Measurements from ENCODE around the gene ATP6V1B1. TPM values are rescaled to one million over a fixed set of nuclear protein-coding genes. Genes with fewer than 3 reads are reported as not detected.

Gene ATP6V1B1
- total and polyA plus RNA-seq, 9 of the 15 experiments (the other 6 are each of a cell fraction or from before 2014, with no cell fraction given): not detected

DNA sequence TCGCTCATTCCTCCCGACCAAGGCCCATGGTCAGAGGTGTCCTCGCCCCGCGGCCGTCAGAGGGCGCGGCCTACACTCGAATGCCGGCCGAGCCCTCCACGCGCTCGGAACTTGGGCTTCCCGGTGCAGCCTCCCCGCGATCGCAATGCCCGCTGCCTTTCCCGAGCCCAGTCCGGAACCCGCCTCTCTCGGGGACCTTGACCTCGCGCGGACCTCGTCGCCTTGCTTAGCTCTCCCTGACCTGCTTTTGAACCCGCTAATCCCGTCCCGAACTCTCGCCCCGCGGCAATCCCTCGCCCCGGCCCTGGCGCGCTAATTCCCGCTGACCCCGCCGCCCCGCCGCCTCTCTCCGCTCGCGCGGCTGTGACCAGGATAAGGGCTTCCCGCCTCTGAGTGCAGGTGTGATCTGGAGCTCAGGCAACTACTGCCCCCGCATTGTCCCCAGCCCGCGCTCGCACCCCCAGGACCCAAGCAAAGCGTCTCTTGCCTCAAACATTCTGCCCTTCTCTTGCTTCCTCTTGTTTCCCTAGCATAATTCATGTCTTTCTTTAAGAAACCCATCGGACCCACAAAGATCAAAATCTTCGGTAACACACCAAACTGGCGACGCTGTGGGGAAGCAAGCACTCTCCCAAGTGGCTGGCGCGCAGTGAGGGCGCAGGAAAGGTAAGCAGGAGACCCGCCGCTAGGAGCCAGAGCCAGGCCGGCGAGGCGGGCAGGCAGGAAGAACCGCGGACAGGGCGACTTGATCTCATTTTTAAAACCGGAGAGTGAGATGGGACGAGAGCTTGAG is 46.6 kb upstream of the ATP6V1B1 start (continued):
- no peak for TF ChIP-seq ZNF395 (CRISPR knock-in tag; IDR thresholded peaks at IDR 0.05)

GRCh38 chr2:70889716-70890037 is 46.0 kb upstream of the ATP6V1B1 start:
- Histone ChIP-seq H2AFZ (ENCODE audit: low read depth, low read length) (no peak overlapping the region), H3K27ac (ENCODE audit: extremely low read depth, low read depth, low read length) (no peak overlapping the region), H3K27me3 (ENCODE audit: control insufficient read depth in 2 of 2, insufficient read depth in 2 of 2, low read length in 2 of 2) (peaks cover 26 to 64% of the 10 kb centered on the region in 2 experiments; a peak in 4 of 5 replicates), H3K4me2 (ENCODE audit: insufficient read depth, low read length) (no peak overlapping the region), H3K4me3 (no peak overlapping the region), H3K4me1 (replicated peaks in 1 of 2; ENCODE audit: control insufficient read depth in 2 of 2, insufficient read depth in 2 of 2, low read length in 2 of 2) (peaks cover 0 to 8% of the 10 kb centered on the region in 2 experiments; a peak in 1 of 5 replicates), H3K9ac (ENCODE audit: insufficient read depth in 1 of 2, low read depth in 2 of 2, low read length in 2 of 2) (no peak overlapping the region), H3K9me1 (ENCODE audit: control insufficient read depth, insufficient read depth, low read length) (no peaks in the 10 kb centered on the region), H3K9me3 (replicated peaks; ENCODE audit: control insufficient read depth, insufficient read depth, low read depth, low read length) (no peaks in the 10 kb centered on the region), H4K20me1 (replicated peaks; ENCODE audit: control insufficient read depth, insufficient read depth, low read length) (no peaks in the 10 kb centered on the region), H3K36me3 (ENCODE audit: control insufficient read depth, insufficient read depth, low read length) (no peaks in the 10 kb centered on the region), H3K79me2 (ENCODE audit: control insufficient read depth, insufficient read depth, low read length) (no peaks in the 10 kb centered on the region)
- DNase-seq (ENCODE audit: extremely low read depth in 1 of 4, low spot score in 3 of 4) (no peak), ATAC-seq (no peak), FAIRE-seq (no peak)
- WGBS (ENCODE audit: insufficient coverage, low coverage, missing lambda C conversion rate): 2% methylated on average over 5 of the region's 5 CpGs
- in situ Hi-C loops (cut with MboI) (no loop called here), intact Hi-C loops (cut with micrococcal nuclease) (no loop called here)
- ChIA-PET CTCF (ENCODE audit: low intra/inter-chr PET ratio) (no interaction called here), POLR2A (no interaction called here)
- no TSS peak for BruUV-seq (replicated peaks)
- TF ChIP-seq NCOA4 (IDR thresholded peaks at IDR 0.05; ENCODE audit: partially characterized antibody) (no peak), RBBP5 (IDR thresholded peaks at IDR 0.05; ENCODE audit: borderline replicate concordance, insufficient read depth, low read length, poor library complexity, severe bottlenecking) (no peak), ZNF589 (CRISPR knock-in tag; IDR thresholded peaks at IDR 0.05; ENCODE audit: low read depth) (no peak), NR1H2 (CRISPR knock-in tag; IDR thresholded peaks at IDR 0.05) (no peak), POLR2G (IDR thresholded peaks at IDR 0.05; ENCODE audit: low read depth, low read length) (no peak), ZBTB34 (CRISPR knock-in tag; IDR thresholded peaks at IDR 0.05) (no peak), ZNF324 (CRISPR knock-in tag; IDR thresholded peaks at IDR 0.05) (no peak), GATAD2B (IDR thresholded peaks at IDR 0.05; ENCODE audit: borderline replicate concordance) (no peak), KDM4B (IDR thresholded peaks at IDR 0.05; ENCODE audit: borderline replicate concordance in 2 of 2, low read depth in 1 of 2) (no peak), ZNF408 (CRISPR knock-in tag; IDR thresholded peaks at IDR 0.05; ENCODE audit: low read depth) (no peak)
- TF ChIP-seq, protein P1, sequence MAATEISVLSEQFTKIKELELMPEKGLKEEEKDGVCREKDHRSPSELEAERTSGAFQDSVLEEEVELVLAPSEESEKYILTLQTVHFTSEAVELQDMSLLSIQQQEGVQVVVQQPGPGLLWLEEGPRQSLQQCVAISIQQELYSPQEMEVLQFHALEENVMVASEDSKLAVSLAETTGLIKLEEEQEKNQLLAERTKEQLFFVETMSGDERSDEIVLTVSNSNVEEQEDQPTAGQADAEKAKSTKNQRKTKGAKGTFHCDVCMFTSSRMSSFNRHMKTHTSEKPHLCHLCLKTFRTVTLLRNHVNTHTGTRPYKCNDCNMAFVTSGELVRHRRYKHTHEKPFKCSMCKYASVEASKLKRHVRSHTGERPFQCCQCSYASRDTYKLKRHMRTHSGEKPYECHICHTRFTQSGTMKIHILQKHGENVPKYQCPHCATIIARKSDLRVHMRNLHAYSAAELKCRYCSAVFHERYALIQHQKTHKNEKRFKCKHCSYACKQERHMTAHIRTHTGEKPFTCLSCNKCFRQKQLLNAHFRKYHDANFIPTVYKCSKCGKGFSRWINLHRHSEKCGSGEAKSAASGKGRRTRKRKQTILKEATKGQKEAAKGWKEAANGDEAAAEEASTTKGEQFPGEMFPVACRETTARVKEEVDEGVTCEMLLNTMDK (IDR thresholded peaks at IDR 0.05; ENCODE audit: borderline replicate concordance, insufficient read depth, low read depth, low read length, poor library complexity, severe bottlenecking): no peak
- TF ChIP-seq, protein P2, sequence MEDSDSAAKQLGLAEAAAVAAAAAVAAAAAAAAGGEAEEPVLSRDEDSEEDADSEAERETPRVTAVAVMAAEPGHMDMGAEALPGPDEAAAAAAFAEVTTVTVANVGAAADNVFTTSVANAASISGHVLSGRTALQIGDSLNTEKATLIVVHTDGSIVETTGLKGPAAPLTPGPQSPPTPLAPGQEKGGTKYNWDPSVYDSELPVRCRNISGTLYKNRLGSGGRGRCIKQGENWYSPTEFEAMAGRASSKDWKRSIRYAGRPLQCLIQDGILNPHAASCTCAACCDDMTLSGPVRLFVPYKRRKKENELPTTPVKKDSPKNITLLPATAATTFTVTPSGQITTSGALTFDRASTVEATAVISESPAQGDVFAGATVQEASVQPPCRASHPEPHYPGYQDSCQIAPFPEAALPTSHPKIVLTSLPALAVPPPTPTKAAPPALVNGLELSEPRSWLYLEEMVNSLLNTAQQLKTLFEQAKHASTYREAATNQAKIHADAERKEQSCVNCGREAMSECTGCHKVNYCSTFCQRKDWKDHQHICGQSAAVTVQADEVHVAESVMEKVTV (CRISPR knock-in tag; IDR thresholded peaks at IDR 0.05): no peak
